Thyroid gland (tissue), 4 donors: ENCODE results near the gene ABR. TPM values are rescaled to one million over a fixed set of nuclear protein-coding genes. Genes with fewer than 3 reads are reported as not detected.

Source experiments
- DNase-seq, 2 donors: peaks; one replicate each; pipeline ENCODE4 v3.0.0-alpha.2; 2019
- H3K27ac ChIP-seq, 3 donors: fragments of 200-600 bp; sonication (generic); 1 replicate in 2 of 3; 2 replicates in 1 of 3; pipeline ENCODE4 v1.5.1; 2016 to 2019; ENCODE audit warnings: mild to moderate bottlenecking in 1 of 3, moderate library complexity in 1 of 3
- H3K27me3 ChIP-seq: fragments of 200-600 bp; sonication (generic); one replicate; pipeline ENCODE4 v1.5.1; 2019
- H3K36me3 ChIP-seq, 2 donors: fragments of 200-600 bp; sonication (generic); one replicate each; pipeline ENCODE4 v1.5.1; 2016 to 2019
- H3K4me1 ChIP-seq, 2 donors: fragments of 200-600 bp; sonication (generic); one replicate each; pipeline ENCODE4 v1.5.1; 2017 to 2019
- H3K4me3 ChIP-seq, 3 donors: fragments of 200-600 bp; sonication (generic); replicated peaks in 1 of 3; 1 replicate in 2 of 3; 2 replicates in 1 of 3; pipeline ENCODE4 v1.5.1; 2016; ENCODE audit warnings: mild to moderate bottlenecking in 1 of 3
- H3K9me3 ChIP-seq: fragments of 200-600 bp; sonication (generic); one replicate; pipeline ENCODE4 v1.5.1; 2017
- POLR2A ChIP-seq, 2 donors: fragments of 450-650 bp; IDR thresholded peaks; one replicate each; pipeline ENCODE4 v1.6.1; 2017; ENCODE audit warnings: antibody characterized with exemption in 2 of 2, mild to moderate bottlenecking in 2 of 2, moderate library complexity in 1 of 2
- WGBS, 2 donors: methylation state at CpG; one replicate each; pipeline ENCODE4 v1.1.5; 2017; 5-methylcytosine and 5-hydroxymethylcytosine counted together
- intact Hi-C: fragments of 100-400 bp; cut with DNase I; formaldehyde crosslinking; loops from one replicate; pipeline ENCODE4 v1.15.1; 2023
- total RNA-seq, 4 donors: library from RNA; depleted of rRNA; stranded (reverse); fragments of >200 nt; gene quantifications; one replicate each; pipeline ENCODE4 v1.2.3, GENCODE V29; 2016
- TF ChIP-seq, protein P1 (sequence below), 6 experiments: fragments of 200-600 bp in 3 of 6; fragments of 450-650 bp in 3 of 6; sonication (generic) in 3 of 6; IDR thresholded peaks; one replicate each; pipeline ENCODE4 v1.5.1; 2016 to 2019; ENCODE audit warnings: antibody characterized with exemption in 6 of 6, mild to moderate bottlenecking in 2 of 6, inconsistent platforms in 1 of 6, moderate library complexity in 1 of 6

Gene ABR
- total RNA-seq, 4 donors from 2014 or later: 23.7 to 33.7 (median 31.5) TPM

DNA sequence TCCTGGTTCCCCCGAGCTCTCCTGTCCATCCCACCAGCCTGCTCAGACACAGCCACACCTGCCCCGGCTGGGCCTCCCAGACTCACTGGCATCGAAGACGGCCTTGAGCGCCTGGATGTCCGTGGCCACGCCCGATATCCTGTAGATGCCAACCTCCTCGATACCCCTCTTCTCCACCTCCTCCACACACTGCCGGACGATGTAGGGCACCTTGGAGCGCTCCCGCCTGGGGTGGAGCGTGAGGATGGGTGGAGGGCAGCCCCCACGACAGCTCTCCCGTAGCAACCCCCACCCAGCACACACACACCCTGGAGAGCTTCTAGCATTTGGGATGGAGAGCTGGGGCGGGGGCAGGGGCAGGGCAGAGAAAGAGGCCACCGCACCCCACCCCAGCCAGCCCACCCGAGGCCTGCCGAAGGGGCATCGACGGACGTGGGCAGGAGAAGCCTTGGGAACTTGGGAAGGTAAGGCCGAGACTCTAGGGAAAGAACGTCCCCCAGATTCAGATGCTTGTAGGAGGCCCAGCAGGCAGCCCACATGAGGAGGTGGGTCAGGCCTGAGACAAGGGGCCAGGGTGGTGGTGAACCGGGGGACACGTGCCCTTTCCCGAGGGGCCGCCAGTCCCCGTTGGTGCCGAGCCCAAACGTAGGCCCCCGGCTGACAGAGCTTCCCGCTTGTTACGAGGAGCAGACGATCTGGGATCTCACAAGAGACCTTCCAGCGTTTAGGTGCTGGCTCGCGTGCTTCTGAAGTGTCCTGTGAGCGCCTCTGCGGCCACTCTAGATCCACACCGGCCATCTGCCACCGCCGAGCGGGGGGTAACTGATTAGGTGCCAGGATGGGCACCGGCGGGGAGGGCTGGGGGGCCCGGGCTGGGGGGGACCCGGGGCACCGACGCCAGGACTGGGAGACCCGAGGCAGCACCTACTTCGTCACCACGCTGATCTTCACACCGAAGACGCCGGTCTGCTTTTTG, 167.7 kb downstream of the ABR start:
- Histone ChIP-seq H3K27ac (no peak overlapping the region), H3K27me3 (no peaks in the 10 kb centered on the region), H3K4me1 (no peaks in the 10 kb centered on the region), H3K9me3 (no peaks in the 10 kb centered on the region), H3K4me3 (no peak overlapping the region), H3K36me3 (peaks cover 10 to 32% of the 10 kb centered on the region in 2 donors)
- 88 to 89% methylated on average over 52 of the region's 57 CpGs for WGBS, 2 donors
- intact Hi-C loops: no loop called here
- no peak for DNase-seq
- TF ChIP-seq, protein P1, sequence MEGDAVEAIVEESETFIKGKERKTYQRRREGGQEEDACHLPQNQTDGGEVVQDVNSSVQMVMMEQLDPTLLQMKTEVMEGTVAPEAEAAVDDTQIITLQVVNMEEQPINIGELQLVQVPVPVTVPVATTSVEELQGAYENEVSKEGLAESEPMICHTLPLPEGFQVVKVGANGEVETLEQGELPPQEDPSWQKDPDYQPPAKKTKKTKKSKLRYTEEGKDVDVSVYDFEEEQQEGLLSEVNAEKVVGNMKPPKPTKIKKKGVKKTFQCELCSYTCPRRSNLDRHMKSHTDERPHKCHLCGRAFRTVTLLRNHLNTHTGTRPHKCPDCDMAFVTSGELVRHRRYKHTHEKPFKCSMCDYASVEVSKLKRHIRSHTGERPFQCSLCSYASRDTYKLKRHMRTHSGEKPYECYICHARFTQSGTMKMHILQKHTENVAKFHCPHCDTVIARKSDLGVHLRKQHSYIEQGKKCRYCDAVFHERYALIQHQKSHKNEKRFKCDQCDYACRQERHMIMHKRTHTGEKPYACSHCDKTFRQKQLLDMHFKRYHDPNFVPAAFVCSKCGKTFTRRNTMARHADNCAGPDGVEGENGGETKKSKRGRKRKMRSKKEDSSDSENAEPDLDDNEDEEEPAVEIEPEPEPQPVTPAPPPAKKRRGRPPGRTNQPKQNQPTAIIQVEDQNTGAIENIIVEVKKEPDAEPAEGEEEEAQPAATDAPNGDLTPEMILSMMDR (IDR thresholded peaks at IDR 0.05): no peak
- no peak for TF ChIP-seq POLR2A (IDR thresholded peaks at IDR 0.05)

- TF ChIP-seq POLR2A (IDR thresholded peaks at IDR 0.05): no peak
- intact Hi-C loops: no loop called here
- Histone ChIP-seq H3K27me3 (no peaks in the 10 kb centered on the region), H3K4me1 (peaks cover 4 to 5% of the 10 kb centered on the region in 2 donors), H3K4me3 (no peak overlapping the region), H3K27ac (no peak overlapping the region), H3K9me3 (no peaks in the 10 kb centered on the region), H3K36me3 (peaks cover 10 to 32% of the 10 kb centered on the region in 2 donors)
- DNase-seq: no peak
- WGBS, 2 donors: 77 to 92% methylated on average over 8 to 10 of the region's 10 CpGs
These were observed 168.6 kb downstream of the ABR start for GRCh38 chr17:1011138-1011537.

GRCh38 chr17:1010586-1010985, 169.2 kb downstream of the ABR start:
- H3K4me3 ChIP-seq: no peak overlapping the region
- no peak overlapping the region for H3K27ac ChIP-seq
- TF ChIP-seq POLR2A (IDR thresholded peaks at IDR 0.05): no peak
- TF ChIP-seq, protein P1 (IDR thresholded peaks at IDR 0.05): no peak

GRCh38 chr17:1010086-1010450, 169.7 kb downstream of the ABR start:
- peaks cover 12 to 15% of the 10 kb centered on the region in 2 donors for H3K4me1 ChIP-seq
- DNase-seq: no peak
- 100% methylated on average over 4 of the region's 10 CpGs; no CpG with 5 or more reads in 1 of the 2 donors for WGBS, 2 donors
- no peaks in the 10 kb centered on the region for H3K9me3 ChIP-seq
- H3K36me3 ChIP-seq: peaks cover 10 to 32% of the 10 kb centered on the region in 2 donors
- H3K27ac ChIP-seq: no peak overlapping the region
- no peaks in the 10 kb centered on the region for H3K27me3 ChIP-seq
- no peak overlapping the region for H3K4me3 ChIP-seq
- TF ChIP-seq, protein P1 (IDR thresholded peaks at IDR 0.05): no peak
- no peak for TF ChIP-seq POLR2A (IDR thresholded peaks at IDR 0.05)
- intact Hi-C loops: no loop called here

More at GRCh38 chr17:1010586-1010985, 169.2 kb downstream of the ABR start:
- Histone ChIP-seq H3K4me1 (peaks cover 9 to 10% of the 10 kb centered on the region in 2 donors), H3K9me3 (no peaks in the 10 kb centered on the region), H3K36me3 (peaks cover 10 to 32% of the 10 kb centered on the region in 2 donors), H3K27me3 (no peaks in the 10 kb centered on the region)
- WGBS, 2 donors: 80 to 96% methylated on average over 5 to 13 of the region's 14 CpGs
- DNase-seq: no peak
- intact Hi-C loops: no loop called here

DNA sequence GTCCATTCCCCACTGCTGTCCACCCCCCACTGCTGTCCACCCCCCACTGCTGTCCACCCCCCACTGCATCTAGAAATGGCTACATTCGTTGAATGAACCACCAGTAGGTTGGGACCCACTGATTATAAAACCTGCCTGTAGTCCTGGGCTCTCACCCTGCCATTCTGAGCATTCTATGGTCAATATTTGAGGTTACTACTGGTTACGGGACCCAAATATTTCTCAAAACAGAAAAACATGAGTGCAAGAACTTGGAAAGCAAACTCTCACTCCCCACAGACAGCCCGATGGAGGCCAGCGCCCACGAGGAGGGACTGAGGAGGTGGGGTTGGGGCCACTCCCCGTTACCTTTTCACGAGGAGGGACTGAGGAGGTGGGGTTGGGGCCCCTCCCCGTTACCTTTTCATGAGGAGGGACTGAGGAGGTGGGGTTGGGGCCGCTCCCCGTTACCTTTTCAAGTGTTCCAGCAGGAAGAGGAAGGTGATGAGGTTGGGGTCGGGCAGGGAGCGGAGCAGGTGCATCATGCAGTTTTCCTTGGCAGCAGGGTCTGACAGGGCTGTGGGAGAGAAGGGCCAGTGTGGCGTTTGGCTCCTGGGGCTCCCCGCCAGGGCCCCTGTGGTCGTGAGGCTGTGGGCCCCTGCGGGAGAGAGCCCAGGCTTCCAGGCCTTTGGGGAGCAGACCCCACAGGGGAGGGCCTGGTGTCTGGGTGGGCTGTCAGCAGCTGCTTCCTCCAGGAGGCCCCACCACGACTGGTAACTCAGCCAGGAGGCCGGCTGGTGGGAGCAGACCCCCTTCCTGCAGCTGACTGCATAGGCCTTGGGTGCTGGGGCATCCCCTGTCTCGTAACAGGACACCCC, 170.3 kb downstream of the ABR start:
- intact Hi-C loops: no loop called here
- H3K4me1 ChIP-seq: peaks cover 12 to 21% of the 10 kb centered on the region in 2 donors
- no peaks in the 10 kb centered on the region for H3K27me3 ChIP-seq
- no peak overlapping the region for H3K4me3 ChIP-seq
- 78 to 84% methylated on average over 11 to 14 of the region's 19 CpGs for WGBS, 2 donors
- H3K36me3 ChIP-seq: peaks cover 10 to 32% of the 10 kb centered on the region in 2 donors
- H3K9me3 ChIP-seq: no peaks in the 10 kb centered on the region
- no peak for TF ChIP-seq POLR2A (IDR thresholded peaks at IDR 0.05)
- TF ChIP-seq, protein P1 (IDR thresholded peaks at IDR 0.05): no peak
- no peak overlapping the region for H3K27ac ChIP-seq
- no peak for DNase-seq
